ENCODE results near the gene BCL2L12.

The BCL2L12 gene

DNA sequence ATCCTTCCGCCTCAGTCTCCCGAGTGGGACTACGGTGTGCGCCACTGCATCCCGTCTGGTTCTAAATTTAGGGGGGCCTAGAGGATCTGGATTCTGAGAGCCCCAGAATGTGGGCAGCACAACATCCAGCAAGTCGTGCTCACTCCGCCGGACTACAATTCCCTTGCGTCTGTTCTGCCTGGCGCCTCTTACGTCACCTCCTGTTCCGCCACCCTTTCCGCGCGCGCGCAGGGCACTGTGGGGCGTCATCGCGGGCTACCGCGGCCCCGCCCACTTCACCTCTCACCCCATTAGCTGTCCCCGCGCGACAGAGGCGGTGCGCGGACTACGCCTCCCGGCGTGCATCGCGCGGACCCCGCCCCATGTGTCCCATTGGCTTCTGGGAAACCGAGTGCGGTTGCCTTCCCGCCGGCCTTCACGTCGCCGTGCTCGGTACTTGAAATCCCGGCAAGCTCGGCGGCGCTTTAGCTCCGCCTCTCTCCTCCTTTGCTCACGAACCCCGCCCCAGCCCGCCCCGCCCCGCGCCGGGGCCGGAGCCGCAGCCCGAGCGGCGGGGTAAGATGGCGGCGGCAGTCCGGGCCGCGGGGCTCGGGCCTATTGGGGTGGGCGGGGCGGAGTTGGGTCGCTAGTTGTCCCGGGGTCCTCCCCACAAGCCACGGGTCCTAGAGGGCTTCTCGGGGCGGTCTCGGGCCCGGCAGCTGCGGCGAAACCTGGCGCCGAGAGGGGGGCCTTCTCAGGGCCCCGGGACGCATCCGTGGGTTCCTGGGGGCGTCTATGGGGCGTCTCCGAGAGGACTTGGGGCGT is 23.8 kb upstream of the BCL2L12 start, which contains the start of gene SCAF1:
SCAF1 (plus strand) TSS at position 522 of the 804 bp plus-strand sequence. CDS start 2,818 bp downstream, outside the sequence.
- peak; percentile 96 to 99 (median 99) for DNase-seq (ENCODE audit: low read depth in 3 of 3, low spot score in 1 of 3)

DNA sequence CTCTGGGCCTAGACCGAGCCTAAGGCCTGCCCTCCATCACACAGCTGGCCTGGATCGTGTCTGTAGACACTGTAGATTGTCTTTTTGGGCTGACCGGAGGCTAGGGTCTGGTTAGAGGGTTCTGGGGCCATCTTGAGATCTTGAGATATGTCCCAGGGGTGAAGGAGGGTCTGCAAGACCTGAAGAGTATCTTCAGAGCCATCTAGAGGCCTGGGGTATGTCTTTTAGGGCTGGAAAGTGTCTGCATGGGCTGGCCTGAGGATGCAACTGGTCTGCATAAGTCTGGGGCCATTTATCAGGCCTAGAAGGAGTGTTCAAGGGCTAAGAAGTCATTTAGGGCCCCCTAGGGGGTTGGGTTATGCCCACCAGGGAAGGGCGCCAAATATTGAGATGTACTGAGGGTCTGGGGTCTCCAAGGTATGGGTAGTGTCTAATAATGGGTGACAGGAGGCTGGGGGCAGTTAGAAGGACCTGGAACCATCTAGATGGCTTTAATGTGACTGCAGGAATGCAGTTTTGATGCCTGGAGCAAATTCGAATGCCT is 23.2 kb upstream of the BCL2L12 start:
- no peak for DNase-seq (ENCODE audit: low read depth in 3 of 3, low spot score in 1 of 3)

DNA sequence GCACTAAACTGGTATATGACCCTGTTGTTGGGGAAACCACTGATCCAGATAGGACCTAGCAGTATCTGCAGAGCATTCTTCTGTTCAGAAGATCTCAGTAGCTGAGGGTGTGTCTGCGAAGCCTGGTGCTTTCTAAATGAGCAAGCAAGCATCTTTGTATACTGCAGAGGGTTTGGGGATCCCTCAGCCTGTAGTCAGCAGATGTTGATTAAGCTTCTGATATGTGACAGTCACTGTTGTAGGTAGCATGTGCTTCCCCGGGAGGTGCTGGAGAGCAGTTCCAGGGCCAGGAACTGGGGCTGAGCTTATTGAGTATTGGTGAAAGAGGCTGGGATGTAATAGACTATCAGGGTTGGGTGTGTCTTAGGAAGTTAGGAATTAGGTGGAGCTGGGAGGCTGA is 22.3 kb upstream of the BCL2L12 start:
- no peak for DNase-seq (ENCODE audit: low read depth in 3 of 3, low spot score in 1 of 3)

DNA sequence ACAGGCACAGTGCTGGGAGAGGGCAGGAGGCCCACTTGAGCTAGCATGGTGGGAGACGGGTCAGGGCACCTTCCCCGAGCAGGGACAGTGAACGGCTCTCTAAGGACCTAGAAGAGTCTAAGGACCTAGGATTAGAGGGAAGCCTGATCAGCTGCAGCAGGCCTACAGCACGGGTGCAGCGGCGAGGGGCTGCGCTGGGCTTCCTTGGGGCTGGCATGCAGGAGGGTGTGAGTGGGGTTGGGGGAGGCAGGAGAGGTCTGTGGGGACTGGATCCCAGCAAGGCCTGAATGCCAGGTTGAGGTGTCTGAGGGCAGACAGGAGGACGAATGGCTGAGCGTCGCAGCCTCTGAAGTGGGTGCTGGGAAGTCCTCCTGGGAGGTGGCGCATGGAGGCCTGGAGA is 20.1 kb upstream of the BCL2L12 start:
- DNase-seq (ENCODE audit: low read depth in 3 of 3, low spot score in 1 of 3), result no peak

DNA sequence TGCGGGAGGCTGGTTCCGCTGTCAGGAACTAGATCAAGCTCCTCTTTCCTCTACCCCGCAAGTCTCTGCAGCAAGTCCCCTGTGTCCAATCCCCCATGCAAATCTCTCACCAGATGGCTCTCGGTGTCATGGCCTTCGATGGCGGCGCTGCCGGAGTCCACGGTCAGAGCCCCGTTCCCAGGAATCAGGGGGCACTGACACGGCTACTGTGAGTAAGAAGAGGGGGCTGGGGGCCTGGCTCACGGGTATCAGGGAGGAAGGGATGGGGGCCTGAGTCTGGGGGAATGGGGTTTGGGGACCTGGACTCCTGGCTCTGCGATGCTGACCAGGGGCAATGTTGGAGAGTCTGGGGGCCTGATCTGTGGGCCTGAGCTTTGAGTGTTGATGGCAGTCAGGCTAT is 19.7 kb upstream of the BCL2L12 start:
- no peak for DNase-seq (ENCODE audit: low read depth in 3 of 3, low spot score in 1 of 3)

DNA sequence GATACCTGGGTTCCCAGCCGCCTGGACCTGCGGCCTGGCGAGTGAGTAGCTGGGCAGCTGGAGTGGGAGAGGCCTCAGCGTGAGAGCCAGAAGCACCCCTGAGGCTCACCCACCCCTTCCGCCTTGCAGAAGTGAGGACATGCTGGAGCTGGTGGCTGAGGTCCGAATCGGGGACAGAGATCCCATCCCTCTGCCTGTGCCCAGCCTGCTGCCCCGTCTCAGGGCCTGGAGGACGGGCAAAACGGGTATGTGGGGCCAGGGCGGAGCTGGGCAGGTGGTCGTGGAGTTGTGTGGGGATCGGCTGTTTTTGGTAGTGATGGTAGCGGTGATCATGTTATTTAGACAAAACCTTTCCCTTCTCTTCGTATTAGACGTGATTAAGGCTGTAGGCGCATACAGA is 19.1 kb upstream of the BCL2L12 start:
- no peak for DNase-seq (ENCODE audit: low read depth in 3 of 3, low spot score in 1 of 3)

DNA sequence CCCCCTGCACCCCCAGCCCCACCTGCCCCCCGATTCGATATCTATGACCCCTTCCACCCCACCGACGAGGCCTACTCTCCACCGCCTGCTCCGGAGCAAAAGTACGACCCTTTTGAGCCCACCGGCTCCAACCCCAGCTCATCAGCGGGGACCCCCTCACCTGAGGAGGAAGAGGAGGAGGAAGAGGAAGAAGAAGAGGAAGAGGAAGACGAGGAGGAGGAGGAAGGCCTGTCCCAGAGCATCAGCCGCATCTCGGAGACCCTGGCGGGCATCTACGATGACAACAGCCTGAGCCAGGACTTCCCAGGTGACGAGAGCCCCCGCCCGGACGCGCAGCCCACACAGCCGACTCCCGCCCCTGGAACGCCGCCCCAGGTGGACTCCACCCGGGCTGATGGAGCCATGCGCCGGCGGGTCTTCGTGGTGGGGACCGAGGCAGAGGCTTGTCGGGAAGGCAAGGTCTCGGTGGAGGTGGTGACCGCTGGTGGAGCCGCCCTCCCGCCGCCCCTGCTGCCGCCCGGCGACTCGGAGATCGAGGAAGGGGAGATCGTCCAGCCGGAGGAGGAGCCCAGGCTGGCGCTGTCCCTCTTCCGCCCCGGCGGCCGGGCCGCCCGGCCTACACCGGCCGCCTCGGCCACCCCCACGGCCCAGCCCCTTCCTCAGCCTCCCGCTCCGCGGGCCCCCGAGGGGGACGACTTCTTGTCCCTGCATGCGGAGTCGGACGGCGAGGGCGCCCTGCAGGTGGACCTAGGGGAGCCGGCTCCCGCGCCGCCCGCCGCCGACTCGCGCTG is 14.5 kb upstream of the BCL2L12 start:
- no peak for DNase-seq (ENCODE audit: low read depth in 3 of 3, low spot score in 1 of 3)

DNA sequence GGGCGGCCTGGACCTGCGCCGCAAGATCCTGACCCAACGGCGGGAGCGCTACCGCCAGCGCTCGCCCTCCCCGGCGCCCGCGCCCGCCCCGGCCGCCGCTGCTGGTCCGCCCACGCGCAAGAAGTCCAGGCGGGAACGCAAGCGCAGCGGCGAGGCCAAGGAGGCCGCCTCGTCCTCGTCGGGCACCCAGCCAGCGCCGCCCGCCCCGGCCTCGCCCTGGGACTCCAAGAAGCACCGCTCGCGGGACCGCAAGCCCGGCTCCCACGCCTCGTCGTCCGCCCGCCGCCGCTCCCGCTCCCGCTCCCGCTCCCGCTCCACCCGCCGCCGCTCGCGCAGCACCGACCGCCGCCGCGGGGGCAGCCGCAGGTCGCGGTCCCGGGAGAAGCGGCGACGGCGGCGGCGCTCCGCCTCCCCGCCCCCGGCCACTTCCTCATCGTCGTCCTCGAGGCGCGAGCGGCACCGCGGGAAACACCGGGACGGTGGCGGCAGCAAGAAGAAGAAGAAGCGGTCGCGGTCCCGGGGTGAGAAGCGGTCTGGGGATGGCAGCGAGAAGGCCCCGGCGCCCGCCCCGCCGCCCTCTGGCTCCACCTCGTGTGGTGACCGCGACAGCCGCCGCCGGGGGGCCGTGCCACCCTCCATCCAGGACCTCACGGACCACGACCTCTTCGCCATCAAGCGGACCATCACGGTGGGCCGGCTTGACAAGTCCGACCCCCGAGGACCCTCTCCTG is 13.7 kb upstream of the BCL2L12 start:
- no peak for DNase-seq (ENCODE audit: low read depth in 3 of 3, low spot score in 1 of 3)

DNA sequence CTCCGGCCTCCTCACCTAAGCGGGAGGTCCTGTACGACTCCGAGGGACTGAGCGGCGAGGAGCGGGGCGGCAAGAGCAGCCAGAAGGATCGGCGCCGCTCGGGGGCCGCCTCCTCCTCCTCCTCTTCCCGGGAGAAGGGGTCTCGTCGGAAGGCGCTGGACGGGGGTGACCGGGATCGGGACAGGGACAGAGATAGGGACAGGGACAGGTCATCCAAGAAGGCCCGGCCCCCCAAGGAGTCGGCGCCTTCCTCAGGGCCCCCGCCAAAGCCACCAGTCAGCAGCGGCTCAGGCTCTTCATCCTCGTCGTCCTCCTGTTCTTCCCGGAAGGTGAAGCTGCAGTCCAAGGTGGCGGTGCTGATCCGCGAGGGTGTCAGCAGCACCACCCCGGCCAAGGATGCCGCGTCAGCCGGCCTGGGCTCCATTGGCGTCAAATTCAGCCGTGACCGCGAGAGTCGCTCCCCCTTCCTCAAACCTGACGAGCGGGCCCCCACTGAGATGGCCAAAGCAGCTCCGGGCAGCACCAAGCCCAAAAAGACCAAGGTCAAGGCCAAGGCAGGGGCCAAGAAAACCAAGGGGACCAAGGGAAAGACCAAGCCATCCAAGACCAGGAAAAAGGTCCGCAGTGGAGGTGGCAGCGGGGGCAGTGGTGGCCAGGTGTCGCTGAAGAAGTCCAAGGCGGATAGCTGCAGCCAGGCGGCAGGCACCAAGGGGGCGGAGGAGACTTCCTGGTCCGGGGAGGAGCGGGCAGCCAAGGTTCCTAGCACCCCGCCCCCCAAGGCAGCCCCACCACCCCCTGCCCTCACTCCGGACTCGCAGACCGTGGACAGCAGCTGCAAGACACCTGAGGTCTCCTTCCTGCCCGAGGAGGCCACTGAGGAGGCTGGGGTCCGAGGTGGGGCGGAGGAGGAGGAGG is 12.9 kb upstream of the BCL2L12 start:
- no peak for DNase-seq (ENCODE audit: low read depth in 3 of 3, low spot score in 1 of 3)

DNA sequence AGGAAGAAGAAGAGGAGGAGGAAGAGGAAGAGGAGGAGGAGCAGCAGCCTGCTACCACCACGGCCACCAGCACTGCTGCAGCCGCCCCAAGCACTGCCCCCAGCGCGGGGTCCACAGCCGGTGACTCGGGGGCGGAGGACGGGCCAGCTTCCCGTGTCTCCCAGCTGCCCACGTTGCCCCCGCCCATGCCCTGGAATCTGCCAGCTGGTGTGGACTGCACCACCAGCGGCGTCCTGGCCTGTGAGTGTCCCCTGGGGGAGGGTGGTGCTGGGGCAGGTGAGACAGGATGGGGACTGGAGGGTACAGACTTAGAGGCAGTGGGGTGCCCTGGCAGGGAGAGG is 12.3 kb upstream of the BCL2L12 start:
- DNase-seq (ENCODE audit: low read depth in 3 of 3, low spot score in 1 of 3), result no peak

DNA sequence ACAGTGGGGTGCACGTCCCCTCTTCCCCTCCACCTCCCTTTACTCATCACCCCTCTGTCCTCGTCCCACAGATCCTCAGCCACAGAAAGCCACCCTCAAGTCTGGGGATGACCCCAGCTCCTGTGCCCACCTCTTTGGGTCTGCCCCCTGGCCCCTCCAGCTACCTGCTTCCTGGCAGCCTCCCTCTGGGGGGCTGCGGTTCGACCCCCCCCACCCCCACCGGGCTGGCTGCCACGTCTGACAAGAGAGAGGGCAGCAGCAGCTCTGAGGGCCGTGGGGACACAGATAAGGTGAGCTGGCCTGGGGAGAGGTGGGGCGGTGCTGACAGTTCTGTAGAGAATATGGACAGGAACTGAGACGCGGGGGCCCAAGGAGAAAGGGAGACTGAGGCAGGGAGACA is 11.2 kb upstream of the BCL2L12 start:
- no peak for DNase-seq (ENCODE audit: low read depth in 3 of 3, low spot score in 1 of 3)

DNA sequence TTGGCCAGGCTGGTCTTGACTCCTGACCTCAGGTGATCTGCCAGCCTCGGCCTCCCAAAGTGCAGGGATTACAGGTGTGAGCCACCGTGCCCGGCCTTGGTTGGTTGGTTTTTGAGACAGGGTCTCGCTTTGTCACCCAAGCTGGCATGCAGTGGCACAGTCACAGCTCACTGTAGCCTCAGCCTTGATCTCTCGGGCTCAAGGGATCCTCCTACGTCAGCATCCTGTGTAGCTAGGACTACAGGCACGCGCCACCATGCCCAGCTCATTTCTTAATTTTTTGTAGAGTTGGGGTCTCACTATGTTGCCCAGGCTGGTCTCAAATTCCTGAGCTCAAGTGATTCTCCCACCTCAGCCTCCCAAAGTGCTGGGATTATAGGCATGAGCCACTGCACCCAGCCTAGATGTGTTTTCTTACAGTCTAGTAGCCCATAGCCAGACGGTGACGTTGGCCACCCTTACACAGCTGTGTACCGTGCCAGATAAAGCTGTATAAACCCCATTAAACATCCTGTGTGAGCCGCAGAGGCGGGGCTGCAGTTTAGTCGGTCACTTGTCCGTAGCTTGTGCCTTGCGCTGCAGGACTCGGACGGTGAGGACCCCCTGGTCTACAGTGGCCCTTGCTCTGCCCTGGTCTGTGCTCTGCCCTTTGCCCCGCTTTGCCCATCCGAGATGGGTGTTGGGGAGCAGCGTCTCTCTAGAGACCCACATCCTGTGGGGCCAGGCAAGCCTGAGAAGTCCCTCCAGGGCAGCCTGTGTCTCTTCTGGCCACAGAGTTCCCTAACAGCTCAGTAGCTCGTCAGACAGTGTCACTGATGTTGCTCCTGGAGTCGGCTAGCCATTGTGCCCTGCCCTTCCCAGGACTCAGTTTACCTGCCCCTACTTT is 9.9 kb upstream of the BCL2L12 start:
- DNase-seq (ENCODE audit: low read depth in 3 of 3, low spot score in 1 of 3), result no peak

DNA sequence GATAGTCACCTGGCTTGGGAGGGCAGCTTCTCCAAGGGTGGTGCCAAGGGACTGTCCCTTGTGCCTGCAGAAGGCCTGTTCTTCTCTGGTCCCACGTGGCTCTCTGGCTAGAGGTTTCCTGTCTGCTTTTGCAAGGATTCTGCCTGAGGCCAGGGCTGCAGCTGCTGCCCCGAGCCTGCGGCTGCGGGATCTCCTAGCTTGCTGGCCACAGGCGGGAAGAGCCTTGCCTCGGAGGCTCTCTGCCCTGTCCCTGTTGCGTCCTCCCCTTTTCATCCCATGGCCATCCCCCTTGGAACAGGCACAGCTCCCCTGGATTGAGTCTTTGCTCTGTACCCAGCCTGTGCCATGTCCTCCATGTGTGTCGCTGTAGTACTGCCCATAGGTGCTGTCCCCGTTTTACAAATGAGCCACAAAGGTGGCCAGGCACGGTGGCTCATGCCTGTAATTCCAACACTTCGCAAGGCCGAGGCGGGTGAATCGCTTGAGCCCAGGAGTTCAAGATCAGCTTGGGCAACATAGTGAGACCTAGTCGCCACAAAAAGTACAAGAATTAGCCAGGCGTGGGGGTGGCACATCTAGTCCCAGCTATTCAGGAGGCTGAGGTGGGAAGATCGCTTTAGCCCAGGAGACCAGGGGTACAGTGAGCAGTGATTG is 9.2 kb upstream of the BCL2L12 start:
- DNase-seq (ENCODE audit: low read depth in 3 of 3, low spot score in 1 of 3), result no peak

DNA sequence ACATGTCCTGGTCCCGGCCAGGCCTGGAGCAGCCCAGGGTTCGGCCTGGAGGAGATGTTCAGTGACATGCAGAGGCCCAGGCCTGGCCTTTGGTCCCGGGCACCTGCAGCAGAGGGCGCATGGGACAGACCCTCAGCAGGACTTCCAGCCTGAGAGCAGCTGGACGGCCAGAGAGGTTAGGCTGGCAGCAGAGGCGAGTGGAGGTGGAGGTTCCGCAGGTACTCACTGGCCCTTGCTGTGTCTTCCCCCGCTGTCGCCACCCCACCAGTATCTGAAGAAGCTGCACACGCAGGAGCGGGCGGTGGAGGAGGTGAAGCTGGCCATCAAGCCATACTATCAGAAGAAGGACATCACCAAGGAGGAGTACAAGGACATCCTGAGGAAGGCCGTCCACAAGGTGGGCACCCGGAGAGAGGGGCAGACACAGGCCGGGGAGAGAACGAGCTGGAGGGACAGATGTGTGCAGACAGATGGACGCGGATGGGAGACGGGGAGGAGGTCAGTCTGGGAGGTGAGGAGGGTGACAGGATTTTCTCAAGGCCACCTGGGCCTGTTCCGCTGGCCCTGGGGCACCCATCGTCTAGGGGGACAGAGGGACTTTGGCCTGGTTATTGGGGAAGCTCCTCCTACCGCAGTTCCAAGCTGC is 8.1 kb upstream of the BCL2L12 start:
- DNase-seq (ENCODE audit: low read depth in 3 of 3, low spot score in 1 of 3), result no peak

DNA sequence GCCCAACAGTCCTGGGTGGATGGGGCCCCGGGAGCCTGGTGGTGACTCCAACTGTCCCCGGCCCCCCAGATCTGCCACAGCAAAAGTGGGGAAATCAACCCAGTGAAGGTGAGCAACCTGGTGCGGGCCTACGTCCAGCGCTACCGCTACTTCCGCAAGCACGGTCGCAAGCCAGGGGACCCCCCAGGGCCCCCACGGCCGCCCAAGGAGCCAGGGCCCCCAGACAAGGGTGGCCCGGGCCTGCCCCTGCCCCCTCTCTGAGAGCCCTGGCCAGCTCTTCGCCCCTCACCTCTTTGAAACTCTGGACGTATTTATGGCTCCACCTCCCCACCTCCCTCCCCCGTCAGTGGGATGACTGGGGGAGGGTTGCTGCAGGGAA is 7.6 kb upstream of the BCL2L12 start:
- no peak for DNase-seq (ENCODE audit: low read depth in 3 of 3, low spot score in 1 of 3)

DNA sequence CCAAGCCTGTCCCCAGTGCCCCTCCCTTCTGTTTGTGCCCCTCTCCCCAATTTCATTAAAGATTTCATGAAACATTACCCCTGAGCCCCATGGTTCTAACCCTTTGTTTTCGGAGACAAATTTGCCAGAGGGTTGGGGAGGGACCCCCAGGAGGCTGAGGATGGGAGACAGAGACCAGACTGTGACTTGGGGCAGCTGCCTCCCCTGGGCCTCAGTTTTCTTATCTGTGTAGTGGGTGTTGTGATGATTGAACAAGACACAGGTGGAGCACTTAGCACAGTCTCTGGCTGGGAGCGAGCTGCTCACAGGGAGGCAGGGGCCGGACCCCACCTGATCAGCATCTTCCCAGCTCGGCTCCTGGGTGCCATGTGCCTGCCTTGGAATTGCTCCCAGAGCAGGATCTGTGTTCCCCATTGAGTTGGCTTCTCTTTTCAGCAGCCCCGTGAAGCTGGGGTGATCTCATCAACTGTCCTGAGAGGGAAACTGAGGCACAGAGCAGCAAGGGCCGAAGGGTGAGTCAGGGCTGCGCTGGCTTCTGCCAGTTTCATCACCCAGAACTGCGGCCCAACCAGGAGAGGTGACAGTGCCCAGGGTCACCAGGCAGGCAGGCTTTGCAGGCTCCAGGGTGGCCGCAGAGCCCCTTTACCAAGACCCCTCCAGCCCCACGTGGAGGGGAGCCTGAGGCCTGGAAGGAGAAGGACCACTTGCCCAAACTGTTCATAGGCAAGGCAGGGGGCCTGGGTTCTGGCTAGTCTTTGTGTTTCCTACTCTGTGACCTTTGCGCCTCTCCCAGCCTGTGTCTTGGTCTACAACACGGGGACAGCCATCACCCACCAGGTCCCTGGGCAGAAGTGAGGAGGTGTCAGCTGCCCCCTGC is 6.9 kb upstream of the BCL2L12 start:
- no peak for DNase-seq (ENCODE audit: low read depth in 3 of 3, low spot score in 1 of 3)

DNA sequence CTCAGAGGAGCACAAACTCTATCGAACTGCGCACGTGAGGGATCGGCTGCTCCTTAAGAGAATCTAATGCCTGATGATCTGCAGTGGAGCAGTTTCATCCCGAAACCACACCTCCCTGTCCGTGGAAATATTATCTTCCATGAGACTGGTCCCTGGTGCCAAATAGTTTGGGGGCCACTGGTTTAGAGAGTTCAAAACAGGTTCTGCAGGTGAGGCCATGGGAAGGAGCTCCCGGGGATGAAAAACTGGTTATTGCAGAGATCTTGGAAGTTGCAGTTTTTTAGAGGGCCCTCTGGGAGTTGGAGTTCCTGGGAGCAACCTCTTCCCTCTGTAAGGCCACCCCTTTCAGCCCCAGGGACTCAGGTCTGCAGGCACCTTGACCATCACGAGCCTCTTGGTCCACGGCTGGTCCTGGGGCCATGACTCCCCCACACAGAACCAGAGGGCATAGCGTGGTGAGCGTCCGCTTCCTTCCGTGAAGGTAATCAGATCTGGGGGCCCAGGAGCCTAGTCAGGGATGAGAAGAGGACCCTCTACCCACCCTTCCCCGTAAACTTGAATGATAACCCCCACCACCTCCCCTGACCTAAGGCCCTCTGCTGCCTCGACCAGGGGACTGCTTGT is 5.3 kb upstream of the BCL2L12 start:
- no peak for DNase-seq (ENCODE audit: low read depth in 3 of 3, low spot score in 1 of 3)
